Suppressor macrophage treated with lipopolysaccharide for 4 hours (primary cell): Measurements from ENCODE around the gene HOXC10.

Source experiments
- DNase-seq: peaks from one replicate; pipeline ENCODE4 v3.0.0-alpha.2; 2020

Gene HOXC10

GRCh38 chr12:54030889-54031471 lies 46.0 kb downstream of the HOXC10 start:
- DNase-seq = no peak

- DNase-seq = no peak
Measured at GRCh38 chr12:54031480-54031879, 46.5 kb downstream of the HOXC10 start.

- no peak for DNase-seq
Measured at GRCh38 chr12:54032086-54032619, 47.2 kb downstream of the HOXC10 start.

GRCh38 chr12:54032627-54033100 lies 47.7 kb downstream of the HOXC10 start, which contains the start of gene HOXC5:
Gene HOXC5, plus strand, starts transcription at chr12:54033050. Its CDS starts 73 bp downstream, at chr12:54033123.
- DNase-seq = peak; percentile 69

GRCh38 chr12:54033106-54033979 lies 48.4 kb downstream of the HOXC10 start:
- no peak for DNase-seq

- DNase-seq = no peak
Measured at GRCh38 chr12:54033980-54034784, 49.2 kb downstream of the HOXC10 start.

- no peak for DNase-seq
Measured at GRCh38 chr12:54034785-54035310, 49.9 kb downstream of the HOXC10 start.

GRCh38 chr12:54035568-54036264 lies 50.8 kb downstream of the HOXC10 start:
- DNase-seq = no peak

GRCh38 chr12:54036620-54037359 lies 51.8 kb downstream of the HOXC10 start:
- no peak for DNase-seq

GRCh38 chr12:54037360-54038283 lies 52.7 kb downstream of the HOXC10 start:
- DNase-seq = no peak

- DNase-seq = no peak
Measured at GRCh38 chr12:54038284-54038870, 53.4 kb downstream of the HOXC10 start.

GRCh38 chr12:54038871-54039414 lies 54.0 kb downstream of the HOXC10 start:
- no peak for DNase-seq

- DNase-seq = no peak
Measured at GRCh38 chr12:54039417-54040147, 54.6 kb downstream of the HOXC10 start.
